Endometrial microvascular endothelial cells (primary cell): Measurements from ENCODE around the gene CNBD2. TPM values are rescaled to one million over a fixed set of nuclear protein-coding genes. Genes with fewer than 3 reads are reported as not detected.
"Not testable (repeated sequence)": the region's sequence is repeated elsewhere in the genome, so short reads cannot be mapped to it uniquely, and the experiment has no call there.

Experiments
- in situ Hi-C: cut with HindIII; loops from 2 replicates; pipeline ENCODE4 v1.10.0; 2017; ENCODE audit warnings: low sequenced_read_pairs, low pct_unique_long_range_greater_than_20kb; ENCODE audit errors: inconsistent ontology term
- total RNA-seq: library from RNA; depleted of rRNA; stranded (reverse); fragments of >200 nt; gene quantifications from one replicate; pipeline ENCODE4 v1.2.3, GENCODE V29; 2015; ENCODE audit errors: inconsistent ontology term

CNBD2 gene
- total RNA-seq, 1 donor from 2014 or later: 7.6 TPM

- in situ Hi-C loops: no loop called here
These were observed 42.4 kb downstream of the CNBD2 start for GRCh38 chr20:36010825-36011224.

GRCh38 chr20:36015806-36016403, 47.5 kb downstream of the CNBD2 start:
- in situ Hi-C loops: no loop called here

- in situ Hi-C loops: no loop called here
These were observed 48.9 kb downstream of the CNBD2 start for GRCh38 chr20:36017048-36017951.

- in situ Hi-C loops: no loop called here
These were observed 50.0 kb downstream of the CNBD2 start for GRCh38 chr20:36018208-36018988.

GRCh38 chr20:36026131-36026530, 57.7 kb downstream of the CNBD2 start:
- in situ Hi-C loops: not testable (repeated sequence)

GRCh38 chr20:36028106-36028808, 59.9 kb downstream of the CNBD2 start:
- in situ Hi-C loops: no loop called here

- in situ Hi-C loops: no loop called here
These were observed 61.8 kb downstream of the CNBD2 start for GRCh38 chr20:36030149-36030548.

- in situ Hi-C loops: no loop called here
These were observed 63.4 kb downstream of the CNBD2 start for GRCh38 chr20:36031806-36032205.

- in situ Hi-C loops: no loop called here
These were observed 66.5 kb downstream of the CNBD2 start for GRCh38 chr20:36034875-36035274.

GRCh38 chr20:36035745-36036144, 67.4 kb downstream of the CNBD2 start:
- in situ Hi-C loops: no loop called here

GRCh38 chr20:36036688-36037087, 68.3 kb downstream of the CNBD2 start:
- in situ Hi-C loops: no loop called here

GRCh38 chr20:36040571-36040970, 72.2 kb downstream of the CNBD2 start:
- in situ Hi-C loops: no loop called here

GRCh38 chr20:36043441-36043840, 75.1 kb downstream of the CNBD2 start:
- in situ Hi-C loops: no loop called here

GRCh38 chr20:36043892-36044515, 75.6 kb downstream of the CNBD2 start:
- in situ Hi-C loops: no loop called here

- in situ Hi-C loops: no loop called here
These were observed 77.0 kb downstream of the CNBD2 start for GRCh38 chr20:36045373-36045714.

- in situ Hi-C loops: not testable (repeated sequence)
These were observed 77.8 kb downstream of the CNBD2 start for GRCh38 chr20:36046073-36046798.

- in situ Hi-C loops: not testable (repeated sequence)
These were observed 81.0 kb downstream of the CNBD2 start for GRCh38 chr20:36049408-36049807.
